Ramos (cell line): ENCODE measurements around the gene LIN28B.
"Not testable (repeated sequence)": the region's sequence is repeated elsewhere in the genome, so short reads cannot be mapped to it uniquely, and the experiment has no call there.

Experiments used
- in situ Hi-C: fragments of 300-500 bp; cut with MboI; formaldehyde crosslinking; loops from one replicate; pipeline ENCODE4 v1.14.3; 2022; ENCODE audit warnings: low sequenced_read_pairs; ENCODE audit not compliant: unreplicated experiment

LIN28B gene

GRCh38 chr6:105058846-105059245 lies 101.9 kb downstream of the LIN28B start:
- in situ Hi-C loops = no loop called here

GRCh38 chr6:105066233-105066632 lies 109.3 kb downstream of the LIN28B start:
- in situ Hi-C loops = no loop called here

- in situ Hi-C loops = no loop called here
Observed at GRCh38 chr6:105066836-105067235, 109.9 kb downstream of the LIN28B start.

- in situ Hi-C loops = no loop called here
Observed at GRCh38 chr6:105067329-105067728, 110.4 kb downstream of the LIN28B start.

- in situ Hi-C loops = no loop called here
Observed at GRCh38 chr6:105068407-105068806, 111.5 kb downstream of the LIN28B start.

- in situ Hi-C loops = no loop called here
Observed at GRCh38 chr6:105069821-105070445, 113.0 kb downstream of the LIN28B start.

GRCh38 chr6:105072798-105073199 lies 115.9 kb downstream of the LIN28B start:
- in situ Hi-C loops = no loop called here

- in situ Hi-C loops = no loop called here
Observed at GRCh38 chr6:105075210-105075609, 118.3 kb downstream of the LIN28B start.

GRCh38 chr6:105076418-105076817 lies 119.5 kb downstream of the LIN28B start:
- in situ Hi-C loops = not testable (repeated sequence)

- in situ Hi-C loops = no loop called here
Observed at GRCh38 chr6:105077596-105078385, 120.9 kb downstream of the LIN28B start.

GRCh38 chr6:105078386-105078708 lies 121.4 kb downstream of the LIN28B start:
- in situ Hi-C loops = no loop called here

GRCh38 chr6:105080279-105080678 lies 123.4 kb downstream of the LIN28B start:
- in situ Hi-C loops = no loop called here

- in situ Hi-C loops = not testable (repeated sequence)
Observed at GRCh38 chr6:105081662-105082061, 124.8 kb downstream of the LIN28B start.

- in situ Hi-C loops = no loop called here
Observed at GRCh38 chr6:105087571-105088211, 130.8 kb downstream of the LIN28B start.

GRCh38 chr6:105091140-105091829 lies 134.4 kb downstream of the LIN28B start:
- in situ Hi-C loops = loop anchor here (10.0 kb wide), 1 partner anchor 334 kb away; no protein-coding TSS in a partner anchor

GRCh38 chr6:105094133-105094640 lies 137.3 kb downstream of the LIN28B start:
- in situ Hi-C loops = loop anchor here (10.0 kb wide), 1 partner anchor 331 kb away; no protein-coding TSS in a partner anchor

GRCh38 chr6:105095139-105095538 lies 138.2 kb downstream of the LIN28B start:
- in situ Hi-C loops = loop anchor here (10.0 kb wide), 1 partner anchor 330 kb away; no protein-coding TSS in a partner anchor

- in situ Hi-C loops = loop anchor here (10.0 kb wide), 1 partner anchor 328 kb away; no protein-coding TSS in a partner anchor
Observed at GRCh38 chr6:105097288-105097687, 140.4 kb downstream of the LIN28B start.

- in situ Hi-C loops = loop anchor here (10.0 kb wide), 1 partner anchor 325 kb away; no protein-coding TSS in a partner anchor
Observed at GRCh38 chr6:105099371-105099770, 142.5 kb downstream of the LIN28B start.

GRCh38 chr6:105102186-105102585 lies 145.3 kb downstream of the LIN28B start:
- in situ Hi-C loops = no loop called here
